ENCODE results near the gene CHRNA3.
"Not testable (repeated sequence)": the region's sequence is repeated elsewhere in the genome, so short reads cannot be mapped to it uniquely, and the experiment has no call there.

Gene CHRNA3

DNA sequence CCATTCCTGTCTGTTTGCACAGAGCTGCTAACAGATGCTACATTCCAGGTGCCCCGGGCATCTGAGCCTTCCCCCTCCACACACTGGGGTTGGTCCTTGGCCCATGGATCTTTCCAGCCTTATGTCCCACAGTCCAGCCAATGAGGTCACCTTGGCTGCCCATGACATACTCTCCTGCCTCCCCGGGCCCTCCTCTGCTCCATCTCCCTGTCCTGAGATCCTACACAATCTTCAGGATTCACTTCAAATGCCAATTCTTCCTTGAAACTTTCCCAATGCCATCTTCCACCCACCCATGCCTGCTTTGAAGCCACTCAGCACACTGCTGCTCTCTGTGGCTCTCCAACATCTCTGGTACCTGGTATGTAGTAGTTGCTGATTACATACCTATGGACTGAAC, 4.3 kb downstream of the CHRNA3 start:
- DNase-seq, result no peak

DNA sequence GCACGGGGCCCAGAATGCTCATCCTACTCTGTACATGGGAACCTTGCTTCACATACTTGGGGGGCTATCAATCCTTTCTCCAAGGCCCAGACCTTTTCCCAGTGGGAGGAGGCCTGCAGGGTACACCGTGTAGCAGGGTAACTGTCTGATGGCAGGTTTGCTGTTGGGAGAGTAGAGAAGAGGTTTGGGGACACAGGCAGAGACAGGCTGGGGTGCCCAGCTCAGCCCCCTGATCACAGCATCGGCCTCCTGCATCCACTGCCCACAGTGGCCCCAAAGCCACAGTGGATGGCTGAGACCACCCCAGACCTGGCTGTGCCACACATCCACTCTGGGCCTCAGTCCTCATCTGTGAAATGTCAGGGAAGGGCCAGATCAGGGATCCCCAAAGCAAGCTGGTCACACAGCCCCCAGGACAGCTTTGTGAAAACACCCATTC, 5.6 kb downstream of the CHRNA3 start:
- DNase-seq, result no peak

DNA sequence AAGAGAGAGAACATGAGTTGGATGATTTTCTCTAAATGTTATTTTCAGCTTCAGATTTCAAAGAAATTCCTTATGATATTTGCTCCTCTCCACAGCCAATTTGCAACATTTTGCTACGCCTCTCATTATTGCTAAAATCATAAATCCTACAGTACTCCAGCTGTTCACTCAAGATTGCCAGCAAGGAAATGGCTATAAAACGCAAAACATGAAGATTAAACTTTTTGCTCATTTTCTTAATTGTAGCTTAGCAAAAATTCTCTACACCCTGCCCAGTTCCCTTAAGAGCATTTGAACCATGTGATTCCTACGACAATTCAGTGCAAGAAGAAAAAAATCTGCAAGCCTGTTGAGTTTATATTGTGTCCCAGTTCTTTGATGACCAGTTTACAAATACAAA, 6.8 kb downstream of the CHRNA3 start:
- DNase-seq, result no peak

DNA sequence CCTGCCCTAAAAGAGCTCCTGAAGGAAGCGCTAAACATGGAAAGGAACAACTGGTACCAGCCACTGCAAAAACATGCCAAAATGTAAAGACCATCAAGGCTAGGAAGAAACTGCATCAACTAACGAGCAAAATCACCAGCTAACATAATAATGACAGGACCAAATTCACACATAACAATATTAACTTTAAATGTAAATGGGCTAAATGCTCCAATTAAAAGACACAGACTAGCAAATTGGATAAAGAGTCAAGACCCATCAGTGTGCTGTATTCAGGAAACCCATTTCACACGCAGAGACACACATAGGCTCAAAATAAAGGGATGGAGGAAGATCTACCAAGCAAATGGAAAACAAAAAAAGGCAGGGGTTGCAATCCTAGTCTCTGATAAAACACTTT, 11.2 kb downstream of the CHRNA3 start:
- DNase-seq, result not testable (repeated sequence)

DNA sequence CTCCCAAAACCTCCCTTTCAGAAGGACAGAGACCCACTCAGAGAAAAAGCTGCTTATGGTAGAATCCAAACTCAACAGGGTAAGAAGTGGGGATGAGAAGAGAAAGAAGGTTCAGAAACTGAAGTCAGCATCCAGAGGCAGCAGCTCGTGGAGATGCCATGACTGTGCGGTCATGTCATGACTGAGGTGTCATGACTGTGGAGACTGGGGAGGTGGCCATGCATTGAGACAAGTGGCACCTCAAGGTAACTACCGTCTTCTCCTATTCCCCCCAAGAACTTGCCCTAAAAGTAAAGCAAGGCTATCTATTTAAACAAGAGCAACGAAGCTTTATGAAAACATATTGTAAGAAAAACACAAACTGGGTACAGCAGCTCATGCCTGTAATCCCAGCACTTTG, 15.1 kb downstream of the CHRNA3 start:
- no peak for DNase-seq

DNA sequence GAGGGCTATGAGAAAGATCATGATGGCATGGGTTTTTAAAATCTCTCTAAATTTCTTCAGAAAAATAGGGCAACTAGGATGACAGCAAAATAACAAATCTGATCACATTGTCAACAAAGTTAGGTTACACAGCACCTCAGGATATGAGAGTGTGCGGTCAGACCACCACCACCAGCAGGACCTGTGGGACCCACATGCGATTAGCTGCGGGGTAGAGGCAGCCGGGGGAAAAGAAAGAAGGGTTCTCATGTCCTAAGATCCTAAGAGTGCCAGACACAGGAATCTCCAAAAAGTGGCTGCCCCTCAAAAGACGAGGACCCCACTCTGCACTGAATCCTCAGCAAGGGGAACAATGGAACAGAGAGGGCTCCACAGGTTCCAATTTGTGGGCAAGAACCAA, 15.6 kb downstream of the CHRNA3 start:
- DNase-seq, result no peak

DNA sequence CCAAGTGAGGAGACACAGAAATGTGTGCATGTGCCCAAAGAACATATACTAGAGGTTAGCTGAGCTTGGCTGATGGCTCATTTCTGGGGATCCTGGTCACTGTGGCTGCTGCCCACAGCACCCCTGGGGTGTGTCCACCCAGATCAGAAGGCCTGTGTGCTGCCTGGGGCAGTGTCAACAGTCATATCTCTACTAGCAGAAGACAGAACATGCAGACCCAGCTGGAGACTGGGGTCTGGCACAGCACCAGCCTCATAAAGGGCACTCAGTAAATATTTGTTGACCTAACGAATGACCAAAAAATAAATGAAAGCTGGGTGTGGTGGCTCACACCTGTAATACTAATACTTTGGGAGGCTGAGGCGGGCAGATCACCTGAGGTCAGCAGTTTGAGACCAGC, 16.4 kb downstream of the CHRNA3 start:
- no peak for DNase-seq

DNA sequence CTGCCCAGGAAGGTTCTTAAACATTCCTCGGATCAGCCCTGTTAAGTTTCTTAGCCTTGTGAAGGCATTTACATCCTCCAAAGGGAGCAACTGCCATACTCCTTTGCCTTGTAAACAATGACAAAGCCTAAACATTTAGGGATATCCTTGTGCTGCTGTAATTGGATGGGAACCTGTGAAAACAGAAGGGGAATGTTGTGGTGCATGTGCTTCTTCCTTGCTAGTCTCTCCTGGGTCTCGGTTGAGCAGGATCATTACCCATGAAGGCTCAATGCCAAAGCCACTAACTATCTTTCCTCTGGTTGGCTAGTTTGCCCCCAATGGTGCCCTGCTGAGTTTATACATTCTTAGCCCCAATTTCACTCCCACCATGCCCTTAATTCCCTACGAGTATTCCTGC, 17.3 kb downstream of the CHRNA3 start:
- no peak for DNase-seq

DNA sequence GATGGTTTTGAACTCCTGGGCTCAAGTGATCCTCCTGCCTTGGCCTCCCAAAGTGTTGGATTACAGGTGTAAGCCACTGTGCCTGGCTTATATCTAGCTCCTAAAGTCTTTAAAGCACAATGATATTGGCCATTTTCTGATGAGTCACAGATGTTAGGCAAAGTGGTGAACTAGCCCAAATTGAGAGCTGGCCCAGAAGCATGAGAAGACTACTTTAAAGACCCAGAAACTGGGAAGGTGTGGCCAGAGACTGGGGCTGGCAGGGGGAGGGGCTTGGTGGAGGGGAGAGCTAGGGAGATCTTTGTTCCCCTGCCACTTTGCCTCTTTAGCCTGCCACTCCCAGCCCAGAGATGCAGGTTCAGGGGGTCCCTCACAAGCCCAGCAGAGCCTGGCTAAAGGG, 21.6 kb downstream of the CHRNA3 start:
- no peak for DNase-seq

DNA sequence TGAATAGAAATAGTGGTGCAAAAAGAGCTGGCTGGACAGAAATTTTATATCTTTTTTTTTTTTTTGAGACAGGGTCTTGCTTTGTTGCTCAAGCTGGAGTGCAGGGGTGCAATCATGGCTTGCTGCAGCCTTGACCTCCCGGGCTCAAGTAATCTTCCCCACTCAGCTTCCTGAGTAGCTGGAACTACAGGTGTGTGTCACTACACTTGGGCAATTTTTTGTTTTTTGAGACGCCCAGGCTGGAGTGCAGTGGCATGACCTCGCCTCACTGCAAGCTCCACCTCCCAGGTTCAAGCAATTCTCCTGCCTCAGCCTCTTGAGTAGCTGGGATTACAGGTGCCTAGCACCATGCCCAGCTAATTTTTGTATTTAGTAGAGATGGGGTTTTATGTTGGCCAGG, 22.4 kb downstream of the CHRNA3 start:
- DNase-seq, result no peak

DNA sequence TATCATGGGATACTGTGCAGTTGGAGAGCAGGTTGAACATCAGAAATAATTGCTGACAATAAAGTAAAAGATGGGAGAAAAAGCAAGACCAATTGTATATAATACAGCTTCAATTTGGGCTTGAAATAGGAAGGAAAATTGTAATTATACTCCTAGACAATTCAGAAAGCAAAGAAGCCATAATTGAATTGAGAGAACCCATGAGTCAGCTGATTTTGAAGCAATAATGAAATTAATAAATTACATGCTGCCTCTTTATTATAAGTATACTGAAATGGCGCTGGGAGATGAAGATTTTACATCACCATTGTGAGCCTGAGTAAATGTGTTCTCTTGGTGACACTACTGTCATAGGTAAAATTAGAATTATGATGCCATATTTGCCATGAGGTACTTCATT, 23.2 kb downstream of the CHRNA3 start:
- DNase-seq, result no peak

DNA sequence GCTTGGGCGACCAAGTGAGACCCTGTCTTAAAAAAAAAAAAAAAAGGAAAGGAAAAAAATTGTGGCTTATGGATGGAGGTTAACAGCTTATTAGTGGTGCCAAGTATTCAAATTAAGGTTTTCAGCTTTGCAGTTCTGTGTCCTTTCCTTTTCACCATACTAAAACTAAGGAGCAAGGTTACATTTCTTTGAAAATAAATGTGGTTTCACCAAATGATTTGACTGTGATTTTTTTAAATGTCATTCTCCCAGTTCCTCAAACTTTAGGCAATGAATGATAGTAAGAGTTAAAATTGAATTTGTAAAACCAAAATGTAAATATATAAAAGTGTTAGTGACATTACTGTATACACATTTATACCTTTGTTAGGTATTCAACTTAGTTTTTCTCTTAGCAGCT, 45.9 kb downstream of the CHRNA3 start:
- no peak for DNase-seq

DNA sequence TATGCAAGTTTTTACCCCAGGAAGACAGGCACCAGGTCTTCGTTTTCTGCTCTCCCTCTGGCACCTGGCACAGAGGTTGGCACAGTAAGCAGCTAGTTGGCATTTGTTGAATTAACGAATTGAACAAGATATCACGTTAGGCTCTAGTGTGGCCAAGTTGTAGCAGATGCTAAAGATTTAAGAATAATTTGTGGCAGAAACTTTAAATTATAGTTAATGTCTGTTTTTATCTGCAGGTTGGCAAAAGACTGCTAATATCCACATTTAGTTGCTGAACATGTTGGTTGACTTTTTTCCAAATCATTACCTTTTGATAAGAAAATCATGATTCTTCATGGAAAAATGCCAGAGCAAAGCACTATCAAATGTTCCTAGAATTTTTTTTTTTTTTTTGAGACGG, 47.4 kb downstream of the CHRNA3 start:
- DNase-seq, result no peak

DNA sequence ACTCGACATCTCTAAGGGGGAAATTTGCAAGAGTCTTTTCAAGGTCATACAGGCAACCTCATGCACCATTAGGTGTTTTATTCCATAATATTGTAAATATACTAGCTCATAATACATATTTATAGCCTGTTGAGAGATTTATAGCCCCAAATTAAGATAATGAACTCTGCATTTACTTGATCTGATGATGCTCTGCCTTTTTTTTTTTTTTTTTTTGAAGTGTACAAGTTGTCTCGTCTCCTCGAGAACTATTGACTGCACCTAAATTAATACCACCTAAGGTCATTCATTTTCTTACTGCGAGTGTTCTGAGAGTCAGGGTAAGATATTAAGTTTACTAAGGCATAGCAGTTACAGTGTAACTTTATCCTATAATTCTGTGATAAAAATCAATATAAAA, 49.4 kb downstream of the CHRNA3 start:
- no peak for DNase-seq

DNA sequence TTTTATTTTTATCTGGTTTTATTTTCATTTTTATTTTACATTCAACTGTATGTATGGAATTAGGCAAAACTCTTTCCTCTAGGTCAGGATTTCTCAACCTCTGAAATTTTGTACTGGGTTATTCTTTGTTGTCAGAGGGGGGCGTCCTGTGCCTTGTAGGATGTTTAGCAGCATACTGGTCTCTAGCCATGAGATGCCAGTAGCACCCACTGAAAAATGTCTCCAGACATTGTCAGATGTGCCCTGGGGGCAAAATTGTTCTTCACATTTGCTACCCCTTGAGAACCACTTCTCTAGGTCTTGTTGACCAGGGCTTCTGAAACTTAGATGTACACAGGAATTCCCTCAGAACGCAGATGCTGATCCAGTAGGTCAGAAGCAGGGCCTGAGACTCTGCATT, 50.1 kb downstream of the CHRNA3 start:
- DNase-seq, result no peak

DNA sequence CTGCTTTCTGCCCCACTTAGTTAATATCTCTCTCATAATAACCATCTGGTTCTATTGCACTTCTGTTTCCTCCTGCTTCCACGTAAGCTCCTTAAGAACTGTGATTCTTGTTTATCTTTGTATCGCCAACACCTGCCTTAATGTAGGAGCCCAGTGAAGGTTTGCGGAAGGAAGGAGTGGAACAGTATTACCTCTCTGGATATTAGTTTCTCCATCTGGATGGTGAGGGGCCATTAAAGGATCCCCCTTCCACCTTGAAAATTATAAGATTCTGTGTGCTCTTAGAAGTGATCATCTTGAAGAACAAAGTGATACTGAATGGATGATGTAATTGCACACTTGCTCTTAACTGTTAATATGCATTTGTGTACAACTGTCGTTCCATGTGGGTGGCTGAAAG, 53.3 kb downstream of the CHRNA3 start:
- peak; percentile 5 for DNase-seq

DNA sequence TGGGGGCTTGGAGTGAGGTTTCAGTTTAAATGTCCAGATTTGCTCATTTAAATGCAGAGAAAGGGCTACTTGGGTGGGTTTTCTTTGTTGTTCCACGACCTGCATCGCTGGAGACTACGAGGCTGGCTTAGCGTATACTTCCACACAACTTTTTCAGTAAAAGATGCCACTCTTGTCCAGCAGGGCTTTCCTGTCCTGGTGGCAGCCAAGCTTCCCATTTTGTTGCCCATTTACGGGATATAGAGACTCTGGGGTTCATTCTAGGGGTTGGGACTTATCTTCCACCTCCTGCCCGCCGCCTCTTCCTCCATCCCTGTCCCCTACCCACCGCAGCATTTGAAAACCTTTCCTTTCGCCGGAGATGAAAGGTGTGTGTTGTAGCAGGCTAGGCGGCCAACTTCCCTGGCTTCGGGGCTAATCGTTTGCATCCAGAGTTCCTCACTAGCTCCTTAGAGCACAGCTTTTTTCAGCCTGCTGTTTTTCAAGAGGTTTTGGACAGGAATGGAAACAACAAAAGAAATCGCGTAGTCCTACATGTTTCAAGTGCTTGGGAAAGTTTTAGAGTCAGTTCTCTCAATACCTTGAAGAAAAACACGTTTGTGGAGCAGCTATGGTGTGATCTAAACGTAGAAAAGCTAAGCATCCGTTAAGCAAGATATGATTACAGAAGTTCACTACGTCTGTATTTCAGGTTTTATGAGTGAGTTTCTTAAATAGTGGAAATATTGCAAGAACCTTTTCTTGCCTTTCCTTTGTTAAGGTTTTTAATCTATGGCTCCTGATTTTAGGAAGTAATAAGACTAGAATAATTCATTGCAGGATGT, 54.6 kb downstream of the CHRNA3 start:
- DNase-seq, result peak; percentile 53

DNA sequence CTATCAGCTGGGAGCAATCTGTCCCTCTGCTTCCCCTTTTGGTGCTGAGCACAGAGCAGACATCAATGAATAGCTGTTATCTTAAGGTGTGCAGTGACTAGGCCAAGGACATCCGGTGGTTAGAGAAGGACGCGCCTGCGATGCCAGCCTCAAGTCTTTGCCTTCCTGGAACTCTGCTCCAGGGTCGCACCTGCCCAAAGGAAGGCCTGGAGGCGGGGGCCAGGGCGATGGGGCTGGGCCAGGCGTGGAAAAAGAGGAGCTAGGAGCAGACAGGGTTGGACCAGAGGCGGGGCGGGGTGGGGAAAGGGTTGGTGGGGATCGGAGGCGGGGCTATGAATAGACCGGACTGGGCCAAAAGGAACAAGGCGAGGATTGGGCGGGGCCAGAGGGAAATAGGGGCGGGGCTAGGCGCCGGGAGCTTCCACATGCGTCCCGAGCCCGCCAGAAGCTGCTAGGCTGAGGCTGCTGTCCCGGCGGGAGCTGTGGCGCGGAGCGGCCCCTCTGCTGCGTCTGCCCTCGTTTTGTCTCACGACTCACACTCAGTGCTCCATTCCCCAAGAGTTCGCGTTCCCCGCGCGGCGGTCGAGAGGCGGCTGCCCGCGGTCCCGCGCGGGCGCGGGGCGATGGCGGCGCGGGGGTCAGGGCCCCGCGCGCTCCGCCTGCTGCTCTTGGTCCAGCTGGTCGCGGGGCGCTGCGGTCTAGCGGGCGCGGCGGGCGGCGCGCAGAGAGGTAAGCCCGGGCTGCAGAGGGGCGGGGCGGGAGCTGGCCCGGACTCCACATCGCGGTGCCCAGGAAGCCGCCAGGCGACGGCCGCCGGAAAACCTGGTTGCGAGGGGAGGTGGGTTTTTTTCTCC, 55.5 kb downstream of the CHRNA3 start, which contains the start of gene CHRNA5:
Gene CHRNA5 (plus strand): TSS at position 424 of the 854 bp plus-strand sequence. CDS start 200 bp downstream, at position 624.
- DNase-seq, result peak; percentile 88

DNA sequence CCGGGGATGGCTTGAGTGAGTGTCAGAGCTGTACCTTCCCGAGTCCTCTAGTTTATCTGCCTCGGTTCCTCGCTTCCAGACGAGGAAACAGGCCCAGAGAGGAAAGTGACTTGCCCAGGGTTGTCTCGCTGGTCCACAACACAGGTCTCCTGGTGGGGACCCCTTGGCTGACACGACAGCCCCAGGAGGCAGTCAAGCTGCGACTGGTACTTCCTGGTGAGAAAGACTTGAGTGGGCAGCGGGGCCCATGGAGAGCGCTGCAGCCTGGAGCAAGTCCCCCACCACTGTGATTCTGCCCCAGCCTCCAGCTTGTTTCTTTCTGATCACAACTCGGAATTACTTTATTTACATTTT, 56.1 kb downstream of the CHRNA3 start:
- no peak for DNase-seq

DNA sequence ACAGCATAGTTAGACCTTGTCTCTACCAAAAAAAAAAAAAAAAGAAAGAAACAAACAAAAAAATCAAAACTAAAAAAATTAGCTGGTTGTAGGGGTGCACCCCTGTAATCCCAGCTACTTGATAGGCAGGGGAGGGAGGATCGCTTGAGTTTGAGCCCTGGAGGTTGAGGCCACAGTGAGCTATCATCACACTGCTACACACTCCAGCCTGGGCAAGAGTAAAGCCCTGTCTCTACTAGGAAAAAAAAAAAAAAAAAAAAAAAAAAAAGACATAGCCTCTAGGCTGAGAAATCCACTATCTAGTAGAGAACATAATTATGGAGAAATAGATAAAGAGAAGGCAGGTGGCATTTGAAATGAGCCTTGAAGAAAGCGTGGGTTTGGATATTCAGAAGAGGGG, 57.7 kb downstream of the CHRNA3 start:
- no peak for DNase-seq

DNA sequence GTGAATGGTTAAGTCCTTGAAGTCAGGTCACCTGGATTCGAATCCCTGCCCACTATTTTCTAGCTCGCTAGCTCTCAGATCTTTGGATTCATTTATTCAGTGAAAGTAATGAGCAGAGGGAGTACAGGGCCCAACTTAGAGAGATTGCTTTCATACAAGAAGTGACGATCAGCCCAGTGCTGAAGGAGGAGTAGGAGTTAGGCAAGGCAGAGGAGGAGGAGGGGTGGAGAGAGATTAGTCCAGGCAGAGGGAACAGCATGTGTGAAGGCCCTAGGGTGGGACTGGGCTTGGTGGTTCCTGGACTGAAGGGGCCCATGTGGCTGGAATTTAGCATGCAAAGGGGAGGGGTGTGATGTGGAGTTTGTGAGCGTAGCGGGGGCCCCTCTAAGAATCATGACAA, 59.3 kb downstream of the CHRNA3 start:
- DNase-seq, result no peak

DNA sequence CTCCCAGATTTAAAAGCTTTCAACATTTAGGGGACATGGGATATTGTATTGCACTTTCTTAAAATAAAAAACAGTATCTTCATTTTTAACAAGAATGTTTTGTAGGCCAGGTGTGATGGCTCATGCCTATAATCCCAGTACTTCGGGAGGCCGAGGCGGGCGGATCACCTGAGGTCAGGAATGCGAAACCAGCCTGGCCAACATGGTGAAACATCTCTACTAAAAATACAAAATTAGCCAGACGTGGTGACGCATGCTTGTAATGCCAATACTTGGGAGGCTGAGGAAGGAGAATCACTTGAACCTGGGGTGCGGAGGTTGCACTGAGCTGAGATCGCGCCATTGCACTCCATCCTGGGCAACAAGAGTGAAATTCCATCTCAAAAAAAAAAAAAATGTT, 60.6 kb downstream of the CHRNA3 start:
- DNase-seq, result not testable (repeated sequence)

DNA sequence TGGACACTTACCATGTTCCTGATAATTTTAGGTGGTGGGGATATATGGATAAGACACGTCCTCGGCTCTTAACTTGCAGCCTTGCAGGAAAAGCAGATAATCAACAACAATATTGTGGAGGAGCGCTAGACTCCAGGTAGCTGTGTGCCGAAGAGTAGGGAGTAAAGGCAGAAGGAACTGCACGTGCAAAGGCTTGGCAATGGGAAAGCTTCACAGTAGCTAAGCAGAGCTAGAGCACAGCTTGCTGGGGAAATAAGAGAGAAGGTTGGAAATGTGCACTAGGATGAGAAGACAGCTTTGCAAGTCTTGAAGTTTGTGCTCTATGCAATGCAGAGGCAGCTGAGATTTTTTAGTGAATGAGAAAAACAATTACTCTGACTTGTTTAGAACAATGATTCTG, 68.2 kb downstream of the CHRNA3 start:
- DNase-seq, result no peak

DNA sequence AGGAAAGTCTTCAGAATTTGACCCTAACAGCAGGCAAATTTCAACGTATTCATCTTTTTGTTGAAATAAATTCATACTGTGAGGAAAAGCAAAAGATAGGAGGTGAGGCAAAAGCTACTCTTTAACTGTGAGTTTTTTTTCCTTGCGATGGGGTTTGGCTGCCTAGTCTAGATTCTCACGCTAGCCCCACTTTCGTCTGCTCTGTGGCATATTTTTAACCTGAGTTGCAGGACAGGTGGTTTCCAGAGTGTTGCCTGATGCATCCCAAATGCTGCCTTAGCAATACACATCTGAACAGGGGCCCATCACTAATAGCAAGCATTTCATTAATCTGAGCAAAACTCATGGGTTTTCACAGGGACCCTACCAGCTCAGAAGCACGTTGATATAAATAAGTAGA, 68.9 kb downstream of the CHRNA3 start:
- no peak for DNase-seq
